WERI-Rb-1 (cell line): ENCODE data around the gene DMPK.

Experiments
- DNase-seq: peaks from one replicate; pipeline ENCODE4 v3.0.0-alpha.2; 2020
- H3K27ac ChIP-seq: fragments of 250-450 bp; sonication (Bioruptor Pico); 2 replicates; pipeline ENCODE4 v1.5.1; 2020; ENCODE audit warnings: mild to moderate bottlenecking, moderate library complexity
- H3K27me3 ChIP-seq: fragments of 250-450 bp; sonication (Bioruptor Pico); 2 replicates; pipeline ENCODE4 v1.5.1; 2021; ENCODE audit warnings: mild to moderate bottlenecking, low read depth, moderate library complexity; ENCODE audit not compliant: insufficient read depth, severe bottlenecking
- H3K36me3 ChIP-seq: fragments of 250-450 bp; sonication (Bioruptor Pico); 2 replicates; pipeline ENCODE4 v1.5.1; 2020; ENCODE audit warnings: mild to moderate bottlenecking, moderate library complexity
- H3K4me3 ChIP-seq: 2 replicates; pipeline ENCODE4 v1.5.1; 2011; ENCODE audit warnings: low read depth, mild to moderate bottlenecking, control low read depth, low read length
- H3K9me3 ChIP-seq: fragments of 250-450 bp; sonication (Bioruptor Pico); 2 replicates; pipeline ENCODE4 v1.5.1; 2021; ENCODE audit warnings: mild to moderate bottlenecking, moderate library complexity; ENCODE audit not compliant: severe bottlenecking
- TF ChIP-seq, protein P1 (sequence below): IDR thresholded peaks from 2 replicates; pipeline ENCODE4 v1.5.1; 2011; ENCODE audit warnings: low read depth, mild to moderate bottlenecking, control low read depth, inconsistent platforms, low read length

The DMPK gene

GRCh38 chr19:45822716-45823115, 40.4 kb upstream of the DMPK start:
- no peak for DNase-seq
- Histone ChIP-seq H3K4me3 (no peak overlapping the region), H3K27ac (no peak overlapping the region), H3K9me3 (no peaks in the 10 kb centered on the region), H3K36me3 (peaks cover 62% of the 10 kb centered on the region), H3K27me3 (no peaks in the 10 kb centered on the region)
- TF ChIP-seq, protein P1, sequence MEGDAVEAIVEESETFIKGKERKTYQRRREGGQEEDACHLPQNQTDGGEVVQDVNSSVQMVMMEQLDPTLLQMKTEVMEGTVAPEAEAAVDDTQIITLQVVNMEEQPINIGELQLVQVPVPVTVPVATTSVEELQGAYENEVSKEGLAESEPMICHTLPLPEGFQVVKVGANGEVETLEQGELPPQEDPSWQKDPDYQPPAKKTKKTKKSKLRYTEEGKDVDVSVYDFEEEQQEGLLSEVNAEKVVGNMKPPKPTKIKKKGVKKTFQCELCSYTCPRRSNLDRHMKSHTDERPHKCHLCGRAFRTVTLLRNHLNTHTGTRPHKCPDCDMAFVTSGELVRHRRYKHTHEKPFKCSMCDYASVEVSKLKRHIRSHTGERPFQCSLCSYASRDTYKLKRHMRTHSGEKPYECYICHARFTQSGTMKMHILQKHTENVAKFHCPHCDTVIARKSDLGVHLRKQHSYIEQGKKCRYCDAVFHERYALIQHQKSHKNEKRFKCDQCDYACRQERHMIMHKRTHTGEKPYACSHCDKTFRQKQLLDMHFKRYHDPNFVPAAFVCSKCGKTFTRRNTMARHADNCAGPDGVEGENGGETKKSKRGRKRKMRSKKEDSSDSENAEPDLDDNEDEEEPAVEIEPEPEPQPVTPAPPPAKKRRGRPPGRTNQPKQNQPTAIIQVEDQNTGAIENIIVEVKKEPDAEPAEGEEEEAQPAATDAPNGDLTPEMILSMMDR = no peak

GRCh38 chr19:45821570-45821969, 39.3 kb upstream of the DMPK start:
- H3K27me3 ChIP-seq = no peaks in the 10 kb centered on the region

GRCh38 chr19:45821103-45821521, 38.8 kb upstream of the DMPK start:
- no peak for DNase-seq
- no peaks in the 10 kb centered on the region for H3K9me3 ChIP-seq
- no peak overlapping the region for H3K4me3 ChIP-seq
- no peaks in the 10 kb centered on the region for H3K27me3 ChIP-seq
- no peak overlapping the region for H3K27ac ChIP-seq
- peaks cover 48% of the 10 kb centered on the region for H3K36me3 ChIP-seq
- TF ChIP-seq, protein P1 = no peak

More at GRCh38 chr19:45821570-45821969, 39.3 kb upstream of the DMPK start:
- Histone ChIP-seq H3K27ac (no peak overlapping the region), H3K36me3 (peaks cover 51% of the 10 kb centered on the region), H3K4me3 (no peak overlapping the region), H3K9me3 (no peaks in the 10 kb centered on the region)
- TF ChIP-seq, protein P1 = no peak
- no peak for DNase-seq

DNA sequence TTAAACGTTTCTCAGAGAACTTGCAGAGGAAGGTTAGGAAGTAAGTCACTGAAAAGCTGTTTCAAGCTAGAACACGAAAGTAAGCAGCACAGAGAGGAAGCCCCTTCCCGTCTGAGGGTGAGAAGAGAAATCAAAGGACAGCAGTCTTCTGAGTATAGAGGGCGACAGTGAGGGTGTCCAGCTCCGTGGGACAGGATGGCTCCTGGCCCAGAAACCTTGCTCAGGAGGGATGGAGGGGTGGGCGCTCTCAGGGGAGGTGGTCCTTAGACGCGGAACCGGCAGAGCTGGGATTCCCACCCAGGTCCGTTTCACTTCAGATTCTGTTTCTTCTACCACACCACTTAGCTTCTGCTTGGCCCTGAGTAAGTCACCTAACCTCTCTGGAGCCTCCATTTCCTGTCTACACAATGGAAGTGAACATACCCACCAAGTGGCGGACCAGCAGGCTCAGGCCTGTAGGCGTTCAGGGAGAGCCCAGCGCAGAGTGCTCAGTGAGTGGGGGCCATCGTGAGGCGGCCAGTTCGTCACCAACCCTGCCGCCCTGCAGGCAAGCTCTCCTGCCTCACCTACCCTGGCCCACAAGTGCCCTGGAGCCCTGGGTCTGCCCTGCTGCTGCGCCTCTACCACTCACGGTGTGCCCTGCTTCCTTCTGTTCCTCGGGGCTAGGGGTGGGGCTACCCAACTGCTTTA, 38.3 kb upstream of the DMPK start:
- no peaks in the 10 kb centered on the region for H3K27me3 ChIP-seq
- no peaks in the 10 kb centered on the region for H3K9me3 ChIP-seq
- H3K36me3 ChIP-seq = peaks cover 42% of the 10 kb centered on the region
- no peak for DNase-seq
- TF ChIP-seq, protein P1 = no peak
- no peak overlapping the region for H3K4me3 ChIP-seq
- peak overlapping the region; percentile 51 for H3K27ac ChIP-seq

DNA sequence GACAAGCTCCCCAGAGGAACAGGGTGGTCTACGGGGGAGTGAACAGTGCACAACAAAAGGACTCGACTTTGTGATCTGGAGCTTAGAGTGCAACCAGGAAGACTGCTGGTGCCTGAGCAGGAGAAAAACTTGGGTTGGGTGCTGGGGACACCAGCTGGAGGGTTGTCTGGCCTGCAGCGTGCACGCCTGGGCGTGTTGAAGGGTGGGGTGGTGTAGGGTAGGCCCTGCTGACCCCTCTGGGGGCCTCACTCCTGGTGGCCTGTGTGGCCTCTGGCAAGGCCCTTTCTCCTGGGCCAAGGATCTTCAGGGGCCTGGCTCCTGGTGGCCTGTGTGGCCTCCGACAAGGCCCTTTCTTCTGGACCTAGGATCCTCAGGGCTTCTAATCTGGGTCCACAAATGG, 37.5 kb upstream of the DMPK start:
- no peak overlapping the region for H3K4me3 ChIP-seq
- TF ChIP-seq, protein P1 = no peak
- H3K36me3 ChIP-seq = peaks cover 36% of the 10 kb centered on the region
- peak overlapping the region; percentile 51 for H3K27ac ChIP-seq
- H3K27me3 ChIP-seq = no peaks in the 10 kb centered on the region
- H3K9me3 ChIP-seq = no peaks in the 10 kb centered on the region
- DNase-seq = no peak

GRCh38 chr19:45817725-45818301, 35.5 kb upstream of the DMPK start:
- H3K9me3 ChIP-seq = no peaks in the 10 kb centered on the region
- no peak overlapping the region for H3K27ac ChIP-seq
- H3K27me3 ChIP-seq = no peaks in the 10 kb centered on the region
- H3K36me3 ChIP-seq = peaks cover 19% of the 10 kb centered on the region
- TF ChIP-seq, protein P1 = no peak
- DNase-seq = no peak
- H3K4me3 ChIP-seq = no peak overlapping the region
